Astrocyte (in vitro differentiated cells and primary cell): ENCODE data around the gene DMC1. TPM values are rescaled to one million over a fixed set of nuclear protein-coding genes. Genes with fewer than 3 reads are reported as not detected.
"Not testable (repeated sequence)": the region's sequence is repeated elsewhere in the genome, so short reads cannot be mapped to it uniquely, and the experiment has no call there.

Experiments
- DNase-seq: peaks from one replicate; pipeline ENCODE4 v3.0.0-alpha.2; 2010; ENCODE audit warnings: low read depth
- FAIRE-seq: peaks from 2 replicates; lab custom pipeline; 2011; peaks lifted over from hg19 to GRCh38; lab: Jason Lieb, UNC
- H2AFZ ChIP-seq: 2 replicates; pipeline ENCODE4 v1.6.0; 2012; ENCODE audit warnings: low read depth, low read length, inconsistent platforms
- H3K27ac ChIP-seq: 2 replicates; pipeline ENCODE4 v1.5.1; 2011; ENCODE audit warnings: low read depth, low read length, inconsistent platforms
- H3K27me3 ChIP-seq: 2 replicates; pipeline ENCODE4 v1.6.0; 2011; ENCODE audit warnings: low read length, inconsistent platforms; ENCODE audit not compliant: insufficient read depth
- H3K36me3 ChIP-seq: 2 replicates; pipeline ENCODE4 v1.5.1; 2011; ENCODE audit warnings: low read length, inconsistent platforms; ENCODE audit not compliant: insufficient read depth
- H3K4me1 ChIP-seq: 2 replicates; pipeline ENCODE4 v1.5.1; 2011; ENCODE audit warnings: low read length, inconsistent platforms; ENCODE audit not compliant: insufficient read depth
- H3K4me2 ChIP-seq: 2 replicates; pipeline ENCODE4 v1.6.0; 2012; ENCODE audit warnings: low read length, inconsistent platforms
- H3K4me3 ChIP-seq: 2 replicates; pipeline ENCODE4 v1.5.1; 2011; ENCODE audit warnings: low read depth, mild to moderate bottlenecking, low read length, inconsistent platforms; ENCODE audit not compliant: insufficient read depth
- H3K79me2 ChIP-seq: 2 replicates; pipeline ENCODE4 v1.6.0; 2012; ENCODE audit warnings: mild to moderate bottlenecking, low read length, inconsistent platforms; ENCODE audit not compliant: insufficient read depth
- H3K9ac ChIP-seq: 2 replicates; pipeline ENCODE4 v1.6.0; 2012; ENCODE audit warnings: mild to moderate bottlenecking, low read length, inconsistent platforms
- H3K9me3 ChIP-seq: 2 replicates; pipeline ENCODE4 v1.5.1; 2012; ENCODE audit warnings: low read depth, mild to moderate bottlenecking, low read length, inconsistent platforms; ENCODE audit not compliant: insufficient read depth
- H4K20me1 ChIP-seq: 2 replicates; pipeline ENCODE4 v1.6.0; 2012; ENCODE audit warnings: low read length, inconsistent platforms; ENCODE audit not compliant: insufficient read depth
- H3K27ac Mint-ChIP-seq: one replicate; pipeline ENCODE4 v1.8.0; 2021; ENCODE audit warnings: mild to moderate bottlenecking, mixed read lengths; ENCODE audit not compliant: unreplicated experiment
- H3K27me3 Mint-ChIP-seq: one replicate; pipeline ENCODE4 v1.8.0; 2021; ENCODE audit warnings: low read depth, mixed read lengths; ENCODE audit not compliant: unreplicated experiment
- H3K36me3 Mint-ChIP-seq: one replicate; pipeline ENCODE4 v1.8.0; 2021; ENCODE audit warnings: low read depth, mixed read lengths; ENCODE audit not compliant: unreplicated experiment
- H3K4me1 Mint-ChIP-seq: one replicate; pipeline ENCODE4 v1.8.0; 2021; ENCODE audit warnings: low read depth, mixed read lengths; ENCODE audit not compliant: unreplicated experiment
- H3K4me3 Mint-ChIP-seq: one replicate; pipeline ENCODE4 v1.8.0; 2021; ENCODE audit warnings: mild to moderate bottlenecking, moderate library complexity, mixed read lengths; ENCODE audit not compliant: unreplicated experiment
- H3K9me3 Mint-ChIP-seq: one replicate; pipeline ENCODE4 v1.8.0; 2021; ENCODE audit warnings: mild to moderate bottlenecking, mixed read lengths; ENCODE audit not compliant: unreplicated experiment
- EZH2 ChIP-seq: IDR thresholded peaks from 2 replicates; pipeline ENCODE4 v1.6.1; 2012; ENCODE audit warnings: mild to moderate bottlenecking, low read length, inconsistent platforms; ENCODE audit not compliant: insufficient read depth
- total RNA-seq: library from RNA; stranded (reverse); gene quantifications from 2 replicates; pipeline ENCODE4 v1.2.1, GENCODE V29; 2021
- TF ChIP-seq, protein P1 (sequence below): IDR thresholded peaks from 2 replicates; pipeline ENCODE4 v1.5.1; 2011; ENCODE audit warnings: low read depth, mild to moderate bottlenecking, inconsistent platforms, low read length, moderate library complexity; ENCODE audit not compliant: insufficient read depth

Gene DMC1
- total RNA-seq, 1 donor from 2014 or later = 0.11 TPM

DNA sequence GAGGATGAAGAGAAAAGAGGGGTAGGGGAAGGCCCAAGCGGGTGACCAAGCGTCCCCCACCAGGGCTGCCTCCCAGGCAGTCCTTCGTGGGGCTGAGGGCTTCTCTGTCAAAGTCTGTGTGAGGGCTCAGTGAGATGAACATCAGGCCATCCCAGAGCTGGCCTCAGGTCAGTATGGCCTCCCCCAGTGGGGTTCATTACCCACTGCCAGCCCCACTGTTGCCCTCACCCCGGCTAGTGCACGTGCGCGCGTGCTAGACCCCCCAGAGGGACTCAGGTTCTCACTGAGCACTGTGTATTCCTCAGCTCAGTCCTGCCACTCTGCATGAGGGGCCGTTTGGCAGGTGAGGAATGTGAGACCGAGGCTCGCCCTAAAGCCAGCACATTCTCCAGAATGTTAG, 98.7 kb downstream of the DMC1 start:
- Histone ChIP-seq H3K36me3 (peaks cover 4% of the 10 kb centered on the region), H3K9me3 (no peaks in the 10 kb centered on the region), H3K27ac (no peak overlapping the region), H3K4me3 (no peak overlapping the region), H3K4me1 (peaks cover 23% of the 10 kb centered on the region), H3K9ac (no peak overlapping the region), H3K79me2 (peaks cover 37% of the 10 kb centered on the region), H2AFZ (no peak overlapping the region), H3K27me3 (no peaks in the 10 kb centered on the region), H4K20me1 (peaks cover 35% of the 10 kb centered on the region), H3K4me2 (no peak overlapping the region)
- no peak for FAIRE-seq
- DNase-seq = no peak
- Mint-ChIP-seq H3K27me3 (peaks cover under 1% of the 10 kb centered on the region), H3K4me1 (peaks cover 12% of the 10 kb centered on the region), H3K27ac (no peak overlapping the region), H3K36me3 (peaks cover 5% of the 10 kb centered on the region), H3K4me3 (no peak overlapping the region), H3K9me3 (no peaks in the 10 kb centered on the region)
- TF ChIP-seq EZH2 = no peak
- TF ChIP-seq, protein P1, sequence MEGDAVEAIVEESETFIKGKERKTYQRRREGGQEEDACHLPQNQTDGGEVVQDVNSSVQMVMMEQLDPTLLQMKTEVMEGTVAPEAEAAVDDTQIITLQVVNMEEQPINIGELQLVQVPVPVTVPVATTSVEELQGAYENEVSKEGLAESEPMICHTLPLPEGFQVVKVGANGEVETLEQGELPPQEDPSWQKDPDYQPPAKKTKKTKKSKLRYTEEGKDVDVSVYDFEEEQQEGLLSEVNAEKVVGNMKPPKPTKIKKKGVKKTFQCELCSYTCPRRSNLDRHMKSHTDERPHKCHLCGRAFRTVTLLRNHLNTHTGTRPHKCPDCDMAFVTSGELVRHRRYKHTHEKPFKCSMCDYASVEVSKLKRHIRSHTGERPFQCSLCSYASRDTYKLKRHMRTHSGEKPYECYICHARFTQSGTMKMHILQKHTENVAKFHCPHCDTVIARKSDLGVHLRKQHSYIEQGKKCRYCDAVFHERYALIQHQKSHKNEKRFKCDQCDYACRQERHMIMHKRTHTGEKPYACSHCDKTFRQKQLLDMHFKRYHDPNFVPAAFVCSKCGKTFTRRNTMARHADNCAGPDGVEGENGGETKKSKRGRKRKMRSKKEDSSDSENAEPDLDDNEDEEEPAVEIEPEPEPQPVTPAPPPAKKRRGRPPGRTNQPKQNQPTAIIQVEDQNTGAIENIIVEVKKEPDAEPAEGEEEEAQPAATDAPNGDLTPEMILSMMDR = no peak

DNA sequence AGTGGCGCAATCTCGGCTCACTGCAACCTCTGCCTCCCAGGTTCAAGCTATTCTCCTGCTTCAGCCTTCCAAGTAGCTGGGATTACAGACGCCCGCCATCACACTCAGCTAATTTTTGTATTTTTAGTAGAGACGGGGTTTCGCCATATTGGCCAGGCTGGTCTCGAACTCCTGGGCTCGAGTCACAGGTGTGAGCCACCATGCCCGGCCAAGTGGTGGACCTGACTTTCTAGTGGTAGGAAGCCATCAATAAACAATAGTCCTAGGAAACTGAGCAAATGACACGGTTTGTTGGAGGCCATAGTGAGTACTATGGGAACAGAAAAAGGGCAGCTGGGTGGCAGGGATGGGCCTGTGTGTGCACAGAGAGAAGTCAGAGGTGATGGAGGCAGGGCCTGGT, 99.8 kb downstream of the DMC1 start:
- H3K36me3 Mint-ChIP-seq, FAIRE-seq, H2AFZ ChIP-seq, H3K27me3 ChIP-seq, H3K4me3 Mint-ChIP-seq, H3K4me2 ChIP-seq, H3K4me3 ChIP-seq, H3K36me3 ChIP-seq, H3K9me3 ChIP-seq, H3K9me3 Mint-ChIP-seq, DNase-seq, H3K27ac Mint-ChIP-seq, H3K9ac ChIP-seq, H3K27ac ChIP-seq, H3K27me3 Mint-ChIP-seq: not testable (repeated sequence)
- peaks cover 12% of the 10 kb centered on the region for H3K4me1 Mint-ChIP-seq
- peaks cover 35% of the 10 kb centered on the region for H4K20me1 ChIP-seq
- peaks cover 23% of the 10 kb centered on the region for H3K4me1 ChIP-seq
- H3K79me2 ChIP-seq = peaks cover 37% of the 10 kb centered on the region

DNA sequence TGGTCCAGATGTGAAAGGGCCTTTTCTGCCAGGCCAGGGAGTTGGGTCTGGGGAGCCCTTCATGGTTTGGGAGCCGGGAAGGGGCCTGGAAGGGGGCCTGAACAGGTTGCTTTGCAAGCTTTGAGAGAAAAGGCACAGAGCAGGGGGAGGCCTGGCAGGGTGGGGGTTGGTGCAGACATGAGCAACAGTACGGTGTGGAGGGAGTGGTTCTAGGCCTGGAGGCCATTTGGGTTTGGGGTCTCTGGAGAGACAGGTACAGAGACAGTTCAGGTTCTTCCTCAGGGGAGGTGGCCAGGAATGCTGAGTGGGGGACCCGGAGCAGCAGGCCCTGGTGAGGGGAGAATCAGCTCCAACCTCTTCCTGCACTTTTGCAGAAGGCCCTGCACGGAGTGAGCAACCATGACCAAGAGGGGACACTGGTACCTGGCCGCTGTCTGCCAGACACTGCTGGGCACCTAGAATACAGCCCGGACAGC, 100.6 kb downstream of the DMC1 start:
- no peak overlapping the region for H3K27ac Mint-ChIP-seq

More for the DNA sequence above, 100.6 kb downstream of the DMC1 start:
- H3K9me3 Mint-ChIP-seq = no peaks in the 10 kb centered on the region
- peaks cover 5% of the 10 kb centered on the region for H3K36me3 Mint-ChIP-seq
- Histone ChIP-seq H3K27me3 (no peaks in the 10 kb centered on the region), H2AFZ (no peak overlapping the region), H4K20me1 (peaks cover 31% of the 10 kb centered on the region), H3K79me2 (peaks cover 37% of the 10 kb centered on the region), H3K4me1 (peaks cover 22% of the 10 kb centered on the region), H3K4me2 (peak overlapping the region; percentile 92), H3K9ac (peak overlapping the region; percentile 97), H3K4me3 (peak overlapping the region; percentile 74), H3K9me3 (no peaks in the 10 kb centered on the region), H3K36me3 (no peaks in the 10 kb centered on the region), H3K27ac (no peak overlapping the region)
- peaks cover 4% of the 10 kb centered on the region for H3K27me3 Mint-ChIP-seq
- no peak for TF ChIP-seq EZH2
- TF ChIP-seq, protein P1 = no peak
- DNase-seq = no peak
- peaks cover 10% of the 10 kb centered on the region for H3K4me1 Mint-ChIP-seq
- FAIRE-seq = no peak
- peak overlapping the region; percentile 87 for H3K4me3 Mint-ChIP-seq

Other genes with a start within 250 kb of the DMC1 start
- 0.19 and 0.30 TPM in 2 replicates for gene KCNJ4, start 115.0 kb downstream of the DMC1 start, total RNA-seq
- gene KDELR3, start 102.1 kb downstream of the DMC1 start, total RNA-seq = 72.6 and 96.0 TPM in 2 replicates
- gene DDX17, start 63.9 kb downstream of the DMC1 start, total RNA-seq = 258 TPM in 2 replicates
- gene FAM227A, start 86.2 kb upstream of the DMC1 start, total RNA-seq = 2.3 and 3.4 TPM in 2 replicates
- 23.2 TPM in 2 replicates for gene CBY1, start 86.5 kb upstream of the DMC1 start, total RNA-seq
- gene TOMM22, start 111.8 kb upstream of the DMC1 start, total RNA-seq = 75.9 and 77.8 TPM in 2 replicates
- gene JOSD1, start 130.8 kb upstream of the DMC1 start, total RNA-seq = 45.6 and 48.0 TPM in 2 replicates
- gene GTPBP1, start 135.8 kb upstream of the DMC1 start, total RNA-seq = 49.8 and 59.8 TPM in 2 replicates
- gene SUN2, start 185.8 kb upstream of the DMC1 start, total RNA-seq = 46.5 and 51.0 TPM in 2 replicates
- 12.8 and 12.9 TPM in 2 replicates for gene DNAL4, start 224.0 kb upstream of the DMC1 start, total RNA-seq